Lower leg skin (tissue), 4 donors: ENCODE data around the gene HAUS2. TPM values are rescaled to one million over a fixed set of nuclear protein-coding genes. Genes with fewer than 3 reads are reported as not detected.

Experiments
- DNase-seq, 2 donors: peaks; one replicate each; pipeline ENCODE4 v3.0.0-alpha.2; 2019; ENCODE audit warnings: low spot score in 2 of 2
- H3K4me3 ChIP-seq: fragments of 200-600 bp; sonication (generic); 2 replicates; pipeline ENCODE4 v1.5.1; 2017; ENCODE audit warnings: mild to moderate bottlenecking, low read depth; ENCODE audit not compliant: poor library complexity, severe bottlenecking
- CTCF ChIP-seq, 3 donors: fragments of 450-650 bp; IDR thresholded peaks; one replicate each; pipeline ENCODE4 v1.5.1; 2016; ENCODE audit warnings: antibody characterized with exemption in 3 of 3, mild to moderate bottlenecking in 3 of 3, moderate library complexity in 2 of 3
- POLR2A ChIP-seq, 2 donors: fragments of 450-650 bp; IDR thresholded peaks; one replicate each; pipeline ENCODE4 v1.6.1; 2016 to 2017; ENCODE audit warnings: antibody characterized with exemption in 2 of 2, mild to moderate bottlenecking in 1 of 2, moderate library complexity in 1 of 2
- WGBS, 2 donors: methylation state at CpG; one replicate each; pipeline ENCODE4 v1.1.5; 2018; 5-methylcytosine and 5-hydroxymethylcytosine counted together
- intact Hi-C: fragments of 100-400 bp; cut with DNase I; formaldehyde crosslinking; loops from one replicate; pipeline ENCODE4 v1.15.0; 2023; ENCODE audit warnings: low total_unique reads
- total RNA-seq, 4 donors: library from RNA; depleted of rRNA; stranded (reverse); fragments of >200 nt; gene quantifications; one replicate each; pipeline ENCODE4 v1.1.0, GENCODE V29; 2016

Gene HAUS2
- total RNA-seq, 4 donors from 2014 or later, result 10.0 to 24.2 (median 23.7) TPM

GRCh38 chr15:42608110-42608531 lies 59.5 kb downstream of the HAUS2 start:
- intact Hi-C loops, result no loop called here
- no peak for DNase-seq
- H3K4me3 ChIP-seq, result no peak overlapping the region
- 49 to 65% methylated on average over 4 of the region's 4 CpGs for WGBS, 2 donors
- TF ChIP-seq CTCF (IDR thresholded peaks at IDR 0.05) (no peak), POLR2A (IDR thresholded peaks at IDR 0.05) (no peak)

GRCh38 chr15:42608752-42609488 lies 60.3 kb downstream of the HAUS2 start:
- WGBS, 2 donors, result 64 to 69% methylated on average over 7 of the region's 7 CpGs
- H3K4me3 ChIP-seq, result no peak overlapping the region
- no peak for TF ChIP-seq CTCF (IDR thresholded peaks at IDR 0.05)
- TF ChIP-seq POLR2A (IDR thresholded peaks at IDR 0.05), result no peak
- no peak for DNase-seq
- intact Hi-C loops, result no loop called here

GRCh38 chr15:42611532-42611931 lies 62.9 kb downstream of the HAUS2 start:
- no peak for TF ChIP-seq CTCF (IDR thresholded peaks at IDR 0.05)
- no peak for TF ChIP-seq POLR2A (IDR thresholded peaks at IDR 0.05)
- 65 to 83% methylated on average over 1 of the region's 1 CpG for WGBS, 2 donors
- intact Hi-C loops, result no loop called here
- H3K4me3 ChIP-seq, result no peak overlapping the region
- no peak for DNase-seq

- H3K4me3 ChIP-seq, result no peak overlapping the region
- intact Hi-C loops, result no loop called here
- TF ChIP-seq POLR2A (IDR thresholded peaks at IDR 0.05) (no peak), CTCF (IDR thresholded peaks at IDR 0.05) (no peak)
- DNase-seq, result no peak
- 85 to 87% methylated on average over 8 of the region's 8 CpGs for WGBS, 2 donors
These were observed 63.8 kb downstream of the HAUS2 start for GRCh38 chr15:42612367-42612912.

- TF ChIP-seq POLR2A (IDR thresholded peaks at IDR 0.05), result no peak
- no peak for TF ChIP-seq CTCF (IDR thresholded peaks at IDR 0.05)
- DNase-seq, result no peak
- no peak overlapping the region for H3K4me3 ChIP-seq
- 36 to 41% methylated on average over 2 of the region's 2 CpGs for WGBS, 2 donors
- intact Hi-C loops, result no loop called here
These were observed 67.5 kb downstream of the HAUS2 start for GRCh38 chr15:42616107-42616506.

Other genes starting within 250 kb of the HAUS2 start
- 10 to 100 TPM; 20.3 to 42.9 (median 35.9) TPM for gene CAPN3, start 189.3 kb upstream of the HAUS2 start, total RNA-seq
- gene ZNF106, start 57.7 kb upstream of the HAUS2 start, total RNA-seq, result 10 to 100 TPM; 23.1 to 40.0 (median 31.1) TPM
- 10 to 100 TPM; 24.8 to 63.3 (median 42.4) TPM for gene SNAP23, start 53.2 kb upstream of the HAUS2 start, total RNA-seq
- 10 to 100 TPM; 13.0 to 29.6 (median 24.3) TPM for gene LRRC57, start within 50 bp of the HAUS2 start, total RNA-seq
- gene STARD9, start 26.8 kb downstream of the HAUS2 start, total RNA-seq, result 1 to 10 TPM; 3.0 to 7.6 (median 6.7) TPM
- gene CDAN1, start 188.3 kb downstream of the HAUS2 start, total RNA-seq, result 10 to 100 TPM; 10.5 to 16.0 (median 14.0) TPM